ENCODE data around the gene SH3TC2.

SH3TC2 gene

DNA sequence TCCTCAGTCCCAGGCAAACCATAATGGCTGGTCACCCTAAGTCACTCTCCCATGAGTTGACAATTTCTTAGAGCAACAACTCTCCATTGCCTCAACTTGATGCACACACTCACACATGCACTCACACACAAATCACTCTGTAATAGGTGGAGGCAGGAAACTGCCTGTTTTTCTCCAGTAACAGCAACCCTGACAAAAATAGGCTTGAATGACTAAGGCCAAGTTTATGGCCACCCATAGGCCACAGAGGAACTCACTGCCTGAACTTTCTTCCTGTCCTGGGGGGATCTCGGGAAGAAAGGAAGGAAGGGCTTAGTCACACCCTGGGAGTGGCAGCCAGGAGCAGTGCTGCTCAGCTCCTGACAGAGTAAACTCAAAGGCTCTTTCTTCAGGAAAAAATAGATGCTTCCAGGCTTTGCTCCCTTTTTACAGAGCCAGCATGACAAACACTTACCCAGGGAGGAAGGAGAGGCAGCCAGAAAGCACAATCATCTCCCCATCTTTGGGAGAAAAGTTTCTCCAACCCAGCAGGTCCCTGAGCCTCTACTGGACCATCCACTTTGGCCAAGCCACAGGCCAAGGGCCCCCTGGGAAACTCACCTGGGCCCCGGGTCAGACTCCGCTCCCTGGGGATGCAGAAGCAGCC is 368 bp downstream of the SH3TC2 start:
- intact Hi-C loops (cut with DNase I): no loop called here
- peak in 3 of 42 donors; percentile 9 to 49 (median 31) for DNase-seq

DNA sequence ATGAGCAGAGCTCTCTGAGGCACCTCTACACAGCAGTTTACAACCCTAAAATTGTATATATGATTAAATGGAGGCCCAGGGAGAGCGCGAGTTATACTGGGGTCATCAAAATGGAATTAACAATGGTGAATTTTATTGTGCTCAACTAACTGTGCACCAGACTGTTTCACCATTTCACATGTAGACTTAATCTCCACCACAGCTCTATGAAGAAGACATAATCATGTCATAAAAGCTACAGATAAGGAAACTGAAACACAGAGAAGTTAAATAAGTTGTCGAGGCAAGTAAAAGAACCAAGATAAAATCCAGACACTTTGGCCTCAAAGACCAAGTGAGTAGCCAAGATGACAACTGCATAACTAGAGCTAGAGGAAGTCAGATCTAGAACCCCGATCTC is 1.5 kb downstream of the SH3TC2 start:
- no peak for DNase-seq
- intact Hi-C loops (cut with DNase I): no loop called here

DNA sequence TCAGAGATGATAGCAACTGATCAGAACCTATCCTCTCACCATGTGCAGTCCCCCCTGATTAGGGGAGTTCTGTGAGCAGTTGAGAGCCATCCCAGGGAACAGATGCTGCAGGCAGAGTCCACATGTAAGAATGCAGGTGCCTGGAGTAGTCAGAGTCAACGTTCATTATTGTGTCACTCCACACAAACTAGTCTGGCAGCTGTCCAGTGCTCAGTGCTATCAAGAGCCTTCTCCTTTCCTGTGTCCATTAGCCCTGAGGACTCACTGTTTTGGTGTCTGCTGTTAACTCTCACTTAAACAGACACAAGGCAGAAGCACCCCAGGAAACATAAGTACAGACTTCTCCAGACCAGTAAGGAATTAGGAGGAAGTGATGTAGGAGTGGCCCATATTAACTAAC is 2.5 kb downstream of the SH3TC2 start:
- intact Hi-C loops (cut with DNase I): no loop called here
- DNase-seq: peak in 11 of 42 donors; percentile 12 to 73 (median 37)

DNA sequence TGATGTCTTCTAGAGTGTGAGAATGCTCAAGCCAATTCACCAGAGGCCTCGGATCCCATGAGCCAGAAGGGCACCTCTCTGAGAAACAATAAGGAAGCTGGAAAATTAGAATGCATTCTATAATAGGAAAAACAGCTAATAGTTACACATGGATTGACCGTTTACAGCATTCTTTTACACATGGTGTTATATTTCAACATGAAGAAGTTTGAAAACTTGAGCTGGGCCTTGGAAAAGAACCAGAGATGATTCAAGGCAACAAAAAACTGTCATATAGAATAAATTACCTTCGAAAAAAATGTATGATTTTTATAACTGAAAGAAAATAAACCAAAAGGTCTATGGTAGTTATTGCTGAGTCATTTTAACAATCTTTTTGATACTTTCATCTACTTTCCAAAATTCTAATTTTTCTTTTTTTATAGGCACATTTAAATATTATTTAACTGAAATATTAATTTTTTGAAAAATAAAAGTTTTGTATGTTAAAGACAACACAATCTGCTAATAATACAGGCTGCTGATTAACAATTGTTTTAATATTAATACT is 6.2 kb downstream of the SH3TC2 start:
- no peak for DNase-seq
- intact Hi-C loops (cut with DNase I): no loop called here

DNA sequence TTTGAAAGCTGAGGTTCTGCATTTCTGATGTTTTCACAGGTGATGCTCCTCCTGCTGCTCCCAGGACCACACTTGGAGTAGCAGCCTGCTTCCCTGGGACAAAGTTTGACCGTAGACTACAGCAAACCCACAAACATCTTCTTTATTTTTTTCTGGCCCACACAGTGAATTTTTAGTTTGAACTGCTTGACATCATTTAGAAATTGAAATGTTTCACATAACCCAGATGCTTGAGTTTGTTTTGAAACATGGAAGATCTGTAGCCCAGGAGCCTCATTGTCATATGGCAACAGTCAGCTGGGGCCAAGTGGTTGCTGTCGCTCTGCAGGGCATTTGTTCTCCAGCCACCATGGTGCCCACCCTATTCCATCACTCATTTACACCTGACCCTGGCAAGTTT is 8.4 kb downstream of the SH3TC2 start:
- DNase-seq: no peak
- intact Hi-C loops (cut with DNase I): no loop called here

DNA sequence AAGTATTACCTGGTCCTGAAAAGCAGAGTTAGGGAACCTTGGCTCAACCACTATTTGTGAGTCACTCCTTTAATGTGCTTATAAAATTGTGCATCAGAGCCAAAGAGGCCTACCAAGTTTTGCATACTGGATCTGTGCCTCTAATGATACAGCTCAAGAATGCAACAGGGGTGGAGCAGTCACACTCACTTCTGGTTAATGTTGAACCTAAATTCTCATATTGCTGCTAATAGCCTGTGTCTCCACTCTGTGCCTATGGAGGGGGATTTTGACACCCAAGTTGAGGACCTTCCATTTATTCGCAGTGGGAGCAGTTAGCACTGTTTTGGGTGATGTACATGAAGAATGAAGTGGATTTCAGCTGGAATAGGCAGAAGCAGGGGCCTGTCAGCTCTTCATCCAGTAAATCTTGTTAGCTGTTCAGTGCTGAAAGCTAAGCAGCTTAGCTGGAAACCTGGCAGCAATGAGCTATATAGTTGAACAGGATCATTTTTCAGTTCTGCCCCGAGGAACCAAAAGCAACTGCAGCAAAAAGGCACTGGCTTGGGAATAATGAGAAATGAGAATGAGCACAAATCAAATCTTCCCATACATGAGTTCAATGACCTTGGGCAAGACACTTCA is 9.7 kb downstream of the SH3TC2 start:
- intact Hi-C loops (cut with DNase I): no loop called here
- DNase-seq: no peak

DNA sequence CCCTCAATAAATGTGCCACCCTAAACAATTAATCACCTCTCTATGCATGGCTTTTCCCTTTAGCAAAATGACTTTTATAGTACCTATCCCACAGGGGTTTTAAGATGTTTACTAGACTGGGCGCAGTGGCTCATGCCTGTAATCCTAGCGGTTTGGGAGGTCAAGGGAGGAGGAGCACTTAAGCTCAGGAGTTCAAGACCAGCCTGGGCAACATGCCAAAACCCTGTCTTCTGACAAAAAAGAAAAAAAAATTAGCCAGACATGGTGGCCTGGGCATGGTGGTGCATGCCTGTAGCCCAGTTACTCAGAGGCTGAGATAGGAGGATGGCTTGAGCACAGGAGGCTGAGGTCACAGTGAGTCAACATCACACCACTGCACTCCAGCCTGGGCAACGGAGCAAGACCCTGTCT is 13.5 kb downstream of the SH3TC2 start:
- DNase-seq: no peak
- intact Hi-C loops (cut with DNase I): no loop called here

DNA sequence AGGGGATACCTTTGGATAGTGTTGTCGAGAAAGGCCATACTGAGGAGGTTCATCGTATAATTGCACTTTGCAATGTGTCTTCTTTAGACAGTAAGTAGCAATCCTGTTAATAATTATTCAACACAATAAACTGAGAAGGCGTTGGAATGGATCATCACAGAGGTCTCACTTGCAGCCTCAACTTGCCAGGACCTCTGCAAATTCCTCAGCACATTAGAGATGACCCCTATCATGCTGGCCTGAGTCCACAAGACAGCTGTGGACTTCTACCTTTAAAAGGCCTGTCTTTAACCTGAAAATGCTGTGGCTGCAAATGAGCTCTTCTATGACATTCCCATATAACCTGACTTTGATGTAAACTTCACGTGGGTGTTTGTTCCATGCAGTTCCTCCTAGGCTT is 14.1 kb downstream of the SH3TC2 start:
- intact Hi-C loops (cut with DNase I): no loop called here
- no peak for DNase-seq

DNA sequence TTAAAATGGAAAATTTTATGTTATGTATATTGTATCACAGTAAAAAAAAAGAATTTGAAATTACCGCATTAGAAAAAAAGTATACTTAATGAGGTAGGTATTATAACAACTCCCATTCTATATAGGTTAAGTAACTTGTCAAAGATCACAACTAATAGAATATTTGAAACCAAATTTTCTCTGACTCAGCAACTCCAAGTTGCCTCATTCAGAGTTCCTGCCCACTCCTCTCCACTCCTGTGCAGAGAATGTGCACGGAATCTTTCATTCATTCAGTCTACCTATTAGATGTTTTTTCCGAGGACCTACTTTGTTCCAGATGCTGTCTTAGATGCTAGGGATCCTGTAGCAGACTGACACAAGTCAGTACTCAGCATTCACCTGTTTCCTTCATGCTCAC is 15.4 kb downstream of the SH3TC2 start:
- intact Hi-C loops (cut with DNase I): no loop called here
- peak in 8 of 42 donors; percentile 10 to 60 (median 34) for DNase-seq

DNA sequence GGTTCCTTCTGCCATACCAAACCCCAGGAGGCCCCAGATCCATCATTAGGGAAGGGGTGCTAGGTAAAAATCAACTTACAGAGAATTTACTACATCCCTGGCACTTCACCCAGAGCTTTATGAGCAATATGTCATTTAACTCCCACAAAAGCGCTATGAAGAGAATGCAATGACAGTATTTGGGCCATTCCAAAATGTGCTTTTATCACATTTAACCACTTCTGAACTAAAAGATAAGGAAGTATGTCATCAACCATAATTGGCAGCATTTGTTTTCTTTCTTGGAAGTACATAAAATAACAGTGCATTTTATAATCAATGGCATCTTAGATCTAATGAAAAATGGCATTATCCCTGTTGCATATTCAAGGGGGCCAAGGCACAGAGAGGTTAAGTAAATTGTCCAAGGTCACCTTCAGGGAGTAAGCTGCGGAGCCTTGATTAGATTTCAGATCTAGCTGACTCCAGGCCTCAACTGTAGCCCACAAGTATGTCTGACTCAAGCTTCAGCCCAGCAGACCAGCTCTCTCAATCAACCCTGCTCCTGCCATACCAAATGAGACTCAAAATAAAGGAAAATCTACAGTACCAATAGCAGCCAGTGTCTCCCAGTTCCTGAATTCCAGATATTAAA is 16.5 kb downstream of the SH3TC2 start:
- intact Hi-C loops (cut with DNase I): no loop called here

DNA sequence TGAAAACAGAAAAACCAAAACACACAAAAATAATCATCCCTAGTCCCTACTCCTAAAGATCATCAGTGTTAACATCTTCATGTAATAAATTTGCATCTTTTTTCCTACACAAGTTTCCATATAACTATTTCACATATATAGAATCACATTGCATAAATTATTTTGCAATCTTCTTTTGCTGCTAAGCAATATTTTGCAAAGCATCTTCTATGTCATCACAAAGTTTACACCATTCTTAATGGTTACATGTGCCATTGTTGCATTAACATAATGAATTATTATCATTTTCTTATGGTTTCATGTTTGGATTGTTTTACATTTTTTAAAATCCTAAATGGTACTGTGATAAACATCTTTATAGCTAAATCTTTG is 17.8 kb downstream of the SH3TC2 start:
- intact Hi-C loops (cut with DNase I): no loop called here
- DNase-seq: no peak

More for the DNA sequence above, 16.5 kb downstream of the SH3TC2 start:
- DNase-seq: no peak

DNA sequence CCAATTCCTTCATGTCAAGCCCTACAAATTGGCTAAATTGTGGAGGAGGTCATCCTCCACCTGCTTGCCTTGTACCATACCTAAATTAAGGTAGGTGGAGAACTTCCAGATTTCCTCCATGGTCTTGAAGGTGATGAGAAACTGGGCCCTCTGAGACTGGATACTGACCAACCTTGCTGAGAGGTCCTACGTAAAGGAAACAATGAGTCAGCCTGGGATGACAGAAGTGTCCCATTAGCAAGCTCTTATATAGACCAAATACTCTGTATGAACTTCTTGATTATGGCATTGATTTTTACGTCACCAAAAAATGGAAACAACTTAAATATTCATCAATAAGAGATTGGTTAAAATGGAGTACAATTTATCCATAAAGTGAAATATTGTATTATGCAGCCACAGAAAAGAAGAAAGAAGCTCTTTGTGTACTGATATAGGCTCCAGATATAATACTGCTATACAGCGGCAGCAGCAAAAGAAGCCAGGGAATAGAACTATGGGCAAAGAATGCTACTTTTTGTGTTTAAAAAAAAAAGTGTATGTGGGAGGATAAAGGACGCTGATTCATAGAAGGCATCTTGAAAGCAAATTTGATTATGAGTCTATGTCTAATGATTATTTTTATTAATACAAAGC is 18.3 kb downstream of the SH3TC2 start:
- DNase-seq: no peak
- intact Hi-C loops (cut with DNase I): no loop called here

DNA sequence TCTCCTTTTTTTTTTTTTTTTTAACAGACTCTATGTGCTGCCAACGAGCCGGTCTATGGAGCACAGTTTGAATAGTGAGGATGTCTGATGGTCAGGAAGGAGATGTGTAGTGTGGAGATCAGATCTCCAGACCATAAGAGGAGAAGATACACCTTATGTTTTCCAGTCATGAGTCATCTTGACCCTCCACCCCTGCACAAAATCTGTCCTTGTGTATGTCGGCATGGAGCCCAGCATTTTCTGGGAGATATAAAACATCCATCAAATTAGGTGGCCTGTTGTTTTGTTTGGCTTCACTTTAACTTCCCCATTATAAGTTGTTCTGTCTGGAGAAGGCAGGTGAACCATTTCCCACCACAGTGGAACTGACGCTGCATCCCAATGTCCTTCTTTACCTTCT is 19.2 kb downstream of the SH3TC2 start:
- intact Hi-C loops (cut with DNase I): no loop called here
- DNase-seq: no peak

DNA sequence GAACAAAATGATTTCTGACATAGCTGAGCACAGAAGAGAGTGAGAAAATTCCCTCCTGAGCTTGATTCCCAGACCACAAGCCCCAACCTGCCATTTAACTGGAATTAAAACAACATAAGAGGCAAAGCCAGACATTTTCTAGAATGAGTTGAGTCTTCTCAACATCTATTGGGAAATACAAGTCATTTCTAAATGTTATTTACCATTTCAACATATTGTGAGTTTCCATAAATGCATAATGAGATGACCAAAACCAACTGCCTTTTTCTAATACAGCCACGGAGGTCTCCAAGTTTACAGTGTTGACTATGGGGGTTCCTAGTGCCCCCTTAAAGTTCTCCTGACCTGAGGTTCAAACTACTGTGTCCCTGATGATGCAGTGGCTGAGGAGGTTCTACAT is 20.0 kb downstream of the SH3TC2 start:
- DNase-seq: no peak
- intact Hi-C loops (cut with DNase I): no loop called here

DNA sequence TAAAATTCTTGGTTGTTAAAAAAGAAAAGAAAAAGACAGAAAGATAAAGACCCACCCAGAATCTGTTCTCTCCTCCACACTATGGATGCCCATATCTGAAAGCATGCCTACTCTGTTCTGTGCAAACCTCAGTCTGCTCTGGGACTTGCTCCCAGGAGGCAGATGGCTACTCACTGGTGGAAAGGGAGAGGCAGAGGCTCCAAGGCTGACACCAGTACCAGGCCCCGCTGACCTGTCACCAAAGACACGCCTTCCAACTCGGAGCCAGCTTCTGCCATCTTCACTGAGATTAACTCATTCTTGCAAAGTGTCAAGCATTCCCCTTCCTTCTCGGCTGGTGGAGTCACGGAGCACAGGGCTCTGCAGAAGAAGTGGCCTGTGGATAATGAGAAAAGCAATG is 21.6 kb downstream of the SH3TC2 start:
- intact Hi-C loops (cut with DNase I): no loop called here
- peak in 16 of 42 donors; percentile 13 to 67 (median 30) for DNase-seq

DNA sequence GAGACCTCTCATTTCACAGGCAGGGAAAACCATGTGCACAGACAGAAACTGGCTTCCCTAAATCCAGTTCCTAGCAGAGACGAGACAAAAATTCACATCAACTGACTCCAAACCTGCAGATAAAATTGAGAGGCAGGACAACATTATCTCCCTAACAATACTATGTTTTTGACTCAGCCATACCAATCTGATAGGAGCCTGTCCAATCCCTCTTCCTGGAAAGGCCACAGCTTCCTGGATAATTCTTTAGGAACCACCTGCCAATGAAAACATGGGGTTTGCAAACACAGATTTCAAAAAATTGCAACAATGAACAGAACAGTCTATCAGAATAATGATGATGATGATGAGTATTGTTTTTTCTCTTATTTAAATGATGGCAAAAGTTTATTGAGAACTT is 22.4 kb downstream of the SH3TC2 start:
- intact Hi-C loops (cut with DNase I): no loop called here
- no peak for DNase-seq

DNA sequence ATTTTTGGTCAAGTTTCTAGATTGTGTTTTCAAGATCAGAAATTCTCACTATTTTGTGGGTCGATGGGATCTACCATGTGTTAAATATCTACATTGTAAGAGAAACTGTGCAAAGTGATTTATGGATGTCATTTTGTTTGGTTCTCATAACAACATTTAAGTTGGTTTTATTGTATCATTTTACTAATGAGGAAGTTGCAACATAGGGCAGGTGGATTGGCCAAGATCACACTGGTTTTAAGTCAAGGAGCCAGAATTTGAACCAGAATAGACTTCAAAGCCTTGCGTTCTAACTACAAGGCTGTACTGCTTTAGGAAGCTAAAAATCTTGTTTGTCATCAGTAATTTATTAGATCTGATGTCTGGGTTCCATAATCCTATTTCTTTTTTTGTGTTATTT is 23.4 kb downstream of the SH3TC2 start:
- no peak for DNase-seq
- intact Hi-C loops (cut with DNase I): loop anchor here (5.0 kb wide), 1 partner anchor 302 kb away; no protein-coding TSS in a partner anchor

DNA sequence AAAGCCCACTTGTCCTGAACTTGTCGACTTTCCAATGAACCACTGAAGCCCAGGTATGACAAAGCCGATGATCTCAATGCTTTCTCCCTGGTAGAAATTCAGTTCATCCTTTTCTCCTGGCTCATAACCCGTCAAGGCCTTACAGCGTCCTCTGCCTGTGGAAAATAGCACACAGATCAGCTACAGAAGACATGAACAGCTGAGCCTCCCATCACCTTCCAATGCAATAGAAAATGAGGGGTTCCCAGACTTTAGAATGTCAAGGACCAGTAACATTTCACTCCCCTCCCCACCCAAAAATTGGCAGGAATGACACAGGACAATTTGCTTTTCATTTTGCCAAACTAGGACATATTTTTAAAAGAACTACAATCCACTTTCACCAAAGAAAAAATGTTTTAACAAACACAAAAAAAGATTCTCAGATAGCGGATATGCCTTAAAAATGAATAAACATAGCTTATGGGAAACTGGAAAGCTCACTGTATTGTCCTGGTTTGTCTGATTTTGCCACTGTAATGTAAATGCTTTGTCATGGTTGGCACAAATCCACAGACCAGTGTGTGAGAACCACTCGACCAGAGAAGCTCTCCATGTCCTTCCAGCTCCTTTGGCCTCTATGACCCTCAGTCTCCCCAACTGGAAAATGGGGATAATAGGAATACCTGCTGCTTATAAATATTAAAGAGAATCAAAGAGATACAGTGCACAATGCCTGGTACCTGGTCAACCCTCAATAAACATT is 24.4 kb downstream of the SH3TC2 start:
- intact Hi-C loops (cut with DNase I): loop anchor here (5.0 kb wide), 1 partner anchor 301 kb away; no protein-coding TSS in a partner anchor
- DNase-seq: no peak

DNA sequence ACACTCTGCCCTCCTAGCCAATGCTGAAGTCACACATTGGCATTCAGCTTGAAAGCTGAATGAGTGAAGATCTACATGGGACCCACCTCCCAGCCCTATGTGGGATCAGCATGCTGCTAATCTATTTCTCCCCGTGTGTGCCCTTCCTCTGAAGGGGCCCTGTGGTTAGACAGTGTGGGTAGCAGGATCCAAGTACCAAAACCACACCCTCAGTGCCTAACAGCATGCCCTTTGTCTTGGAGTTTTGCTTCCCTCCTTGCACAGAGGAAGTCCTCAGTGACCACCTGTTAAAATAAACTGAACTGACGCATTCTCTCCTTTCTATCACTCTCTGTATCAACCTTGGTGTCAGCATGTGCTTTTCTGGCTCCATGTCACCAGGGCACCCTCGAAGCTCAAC is 25.0 kb downstream of the SH3TC2 start:
- intact Hi-C loops (cut with DNase I): loop anchor here (5.0 kb wide), 1 partner anchor 301 kb away; no protein-coding TSS in a partner anchor
- no peak for DNase-seq
